ENCODE results near the gene JAG2.

DNA sequence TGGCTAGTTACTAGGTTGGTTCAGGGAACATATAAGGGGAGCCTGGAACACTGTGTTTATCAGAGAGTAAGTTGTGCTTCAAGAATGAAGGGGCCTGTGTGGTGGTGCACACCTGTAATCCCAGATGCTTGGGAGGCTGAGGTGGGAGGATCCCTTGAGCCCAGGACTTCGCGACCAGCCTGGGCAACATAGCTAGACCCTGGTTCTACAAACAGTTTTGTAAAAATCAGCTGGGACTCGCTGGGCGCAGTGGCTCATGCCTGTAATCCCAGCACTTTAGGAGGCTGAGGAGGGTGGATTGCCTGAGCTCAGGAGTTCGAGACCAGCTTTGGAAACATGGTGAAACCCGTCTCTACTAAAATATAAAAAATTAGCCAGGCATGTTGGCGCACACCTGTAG, 61.2 kb downstream of the JAG2 start:
- TF ChIP-seq BACH2 (CRISPR knock-in tag; IDR thresholded peaks at IDR 0.05; ENCODE audit: borderline replicate concordance) (no peak), ZNF70 (CRISPR knock-in tag; IDR thresholded peaks at IDR 0.05) (no peak), TCF4 (CRISPR knock-in tag; IDR thresholded peaks at IDR 0.05; ENCODE audit: borderline replicate concordance) (no peak), ZC3H10 (CRISPR knock-in tag; IDR thresholded peaks at IDR 0.05) (no peak), PPARA (CRISPR knock-in tag; IDR thresholded peaks at IDR 0.05; ENCODE audit: borderline replicate concordance) (no peak), ZFP3 (CRISPR knock-in tag; IDR thresholded peaks at IDR 0.05) (no peak), ZFP30 (CRISPR knock-in tag; IDR thresholded peaks at IDR 0.05) (no peak), RARB (CRISPR knock-in tag; IDR thresholded peaks at IDR 0.05) (no peak)
